WTC11 (cell line): ENCODE data around the gene SYT13.

Experiments
- ATF2 ChIP-seq: sonication (generic); formaldehyde crosslinking; IDR thresholded peaks from 2 replicates; pipeline ENCODE4 v1.8.1; 2022; ENCODE audit warnings: low read depth, missing genetic modification reagents, borderline replicate concordance
- CTCF ChIP-seq: fragments of 200-600 bp; IDR thresholded peaks from 2 replicates; pipeline ENCODE4 v1.8.0; 2022; ENCODE audit warnings: antibody characterized with exemption
- ZNF425 ChIP-seq: fragments of 250-450 bp; sonication (Bioruptor Pico); conservative IDR thresholded peaks from 2 replicates; pipeline ENCODE4 v1.9.0; 2021; ENCODE audit warnings: mild to moderate bottlenecking
- TF ChIP-seq, protein P1 (sequence below): sonication (generic); formaldehyde crosslinking; IDR thresholded peaks from 2 replicates; pipeline ENCODE4 v1.8.0; 2022; ENCODE audit warnings: mild to moderate bottlenecking, missing genetic modification reagents

GRCh38 chr11:45294499-45294898 lies 8.4 kb upstream of the SYT13 start:
- TF ChIP-seq ATF2 (CRISPR knock-in tag) (no peak), CTCF (no peak), ZNF425 (CRISPR knock-in tag) (no peak)
- TF ChIP-seq, protein P1, sequence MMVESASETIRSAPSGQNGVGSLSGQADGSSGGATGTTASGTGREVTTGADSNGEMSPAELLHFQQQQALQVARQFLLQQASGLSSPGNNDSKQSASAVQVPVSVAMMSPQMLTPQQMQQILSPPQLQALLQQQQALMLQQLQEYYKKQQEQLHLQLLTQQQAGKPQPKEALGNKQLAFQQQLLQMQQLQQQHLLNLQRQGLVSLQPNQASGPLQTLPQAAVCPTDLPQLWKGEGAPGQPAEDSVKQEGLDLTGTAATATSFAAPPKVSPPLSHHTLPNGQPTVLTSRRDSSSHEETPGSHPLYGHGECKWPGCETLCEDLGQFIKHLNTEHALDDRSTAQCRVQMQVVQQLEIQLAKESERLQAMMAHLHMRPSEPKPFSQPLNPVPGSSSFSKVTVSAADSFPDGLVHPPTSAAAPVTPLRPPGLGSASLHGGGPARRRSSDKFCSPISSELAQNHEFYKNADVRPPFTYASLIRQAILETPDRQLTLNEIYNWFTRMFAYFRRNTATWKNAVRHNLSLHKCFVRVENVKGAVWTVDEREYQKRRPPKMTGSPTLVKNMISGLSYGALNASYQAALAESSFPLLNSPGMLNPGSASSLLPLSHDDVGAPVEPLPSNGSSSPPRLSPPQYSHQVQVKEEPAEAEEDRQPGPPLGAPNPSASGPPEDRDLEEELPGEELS = no peak
